GM18873 (cell line): ENCODE measurements around the gene SLC6A13.

Experiments used
- ATAC-seq: cut with Tn5 transposase; IDR thresholded peaks from one replicate; pipeline ENCODE4 v1.9.1; 2021; ENCODE audit warnings: mild to moderate bottlenecking, moderate library complexity, moderate number of reproducible peaks; ENCODE audit not compliant: unreplicated experiment, low FRiP score

The SLC6A13 gene

GRCh38 chr12:184811-185575, 77.6 kb downstream of the SLC6A13 start:
- ATAC-seq = no peak

GRCh38 chr12:182381-182892, 80.2 kb downstream of the SLC6A13 start:
- no peak for ATAC-seq

GRCh38 chr12:181921-182320, 80.7 kb downstream of the SLC6A13 start:
- ATAC-seq = no peak

- ATAC-seq = no peak
Observed at GRCh38 chr12:180445-180844, 82.2 kb downstream of the SLC6A13 start.

- ATAC-seq = no peak
Observed at GRCh38 chr12:179885-180284, 82.8 kb downstream of the SLC6A13 start.

GRCh38 chr12:179131-179884, 83.3 kb downstream of the SLC6A13 start:
- no peak for ATAC-seq

- no peak for ATAC-seq
Observed at GRCh38 chr12:178829-179109, 83.9 kb downstream of the SLC6A13 start.

- ATAC-seq = no peak
Observed at GRCh38 chr12:177980-178828, 84.4 kb downstream of the SLC6A13 start.

GRCh38 chr12:177336-177979, 85.2 kb downstream of the SLC6A13 start:
- no peak for ATAC-seq

- ATAC-seq = no peak
Observed at GRCh38 chr12:176321-177181, 86.1 kb downstream of the SLC6A13 start.

GRCh38 chr12:175759-176158, 86.9 kb downstream of the SLC6A13 start:
- ATAC-seq = no peak

GRCh38 chr12:175250-175649, 87.4 kb downstream of the SLC6A13 start:
- ATAC-seq = no peak

- ATAC-seq = no peak
Observed at GRCh38 chr12:174596-174995, 88.0 kb downstream of the SLC6A13 start.

- no peak for ATAC-seq
Observed at GRCh38 chr12:174124-174523, 88.5 kb downstream of the SLC6A13 start.

GRCh38 chr12:172732-173161, 89.9 kb downstream of the SLC6A13 start:
- no peak for ATAC-seq

GRCh38 chr12:171743-172676, 90.6 kb downstream of the SLC6A13 start:
- no peak for ATAC-seq

- ATAC-seq = no peak
Observed at GRCh38 chr12:171276-171675, 91.4 kb downstream of the SLC6A13 start.
